ENCODE measurements around the gene EMID1.

GRCh38 chr22:29218758-29219408 is 13.2 kb downstream of the EMID1 start:
- TF ChIP-seq, protein P1, sequence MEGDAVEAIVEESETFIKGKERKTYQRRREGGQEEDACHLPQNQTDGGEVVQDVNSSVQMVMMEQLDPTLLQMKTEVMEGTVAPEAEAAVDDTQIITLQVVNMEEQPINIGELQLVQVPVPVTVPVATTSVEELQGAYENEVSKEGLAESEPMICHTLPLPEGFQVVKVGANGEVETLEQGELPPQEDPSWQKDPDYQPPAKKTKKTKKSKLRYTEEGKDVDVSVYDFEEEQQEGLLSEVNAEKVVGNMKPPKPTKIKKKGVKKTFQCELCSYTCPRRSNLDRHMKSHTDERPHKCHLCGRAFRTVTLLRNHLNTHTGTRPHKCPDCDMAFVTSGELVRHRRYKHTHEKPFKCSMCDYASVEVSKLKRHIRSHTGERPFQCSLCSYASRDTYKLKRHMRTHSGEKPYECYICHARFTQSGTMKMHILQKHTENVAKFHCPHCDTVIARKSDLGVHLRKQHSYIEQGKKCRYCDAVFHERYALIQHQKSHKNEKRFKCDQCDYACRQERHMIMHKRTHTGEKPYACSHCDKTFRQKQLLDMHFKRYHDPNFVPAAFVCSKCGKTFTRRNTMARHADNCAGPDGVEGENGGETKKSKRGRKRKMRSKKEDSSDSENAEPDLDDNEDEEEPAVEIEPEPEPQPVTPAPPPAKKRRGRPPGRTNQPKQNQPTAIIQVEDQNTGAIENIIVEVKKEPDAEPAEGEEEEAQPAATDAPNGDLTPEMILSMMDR (IDR thresholded peaks at IDR 0.05): no peak
- TF ChIP-seq POLR2AphosphoS5 (IDR thresholded peaks at IDR 0.05) (no peak), POLR2A (IDR thresholded peaks at IDR 0.05) (no peak)
